GM21515 (cell line): Measurements from ENCODE around the gene VANGL2.

ENCODE experiments used
- ATAC-seq: cut with Tn5 transposase; IDR thresholded peaks from one replicate; pipeline ENCODE4 v1.9.1; 2021; ENCODE audit not compliant: unreplicated experiment

VANGL2 gene

DNA sequence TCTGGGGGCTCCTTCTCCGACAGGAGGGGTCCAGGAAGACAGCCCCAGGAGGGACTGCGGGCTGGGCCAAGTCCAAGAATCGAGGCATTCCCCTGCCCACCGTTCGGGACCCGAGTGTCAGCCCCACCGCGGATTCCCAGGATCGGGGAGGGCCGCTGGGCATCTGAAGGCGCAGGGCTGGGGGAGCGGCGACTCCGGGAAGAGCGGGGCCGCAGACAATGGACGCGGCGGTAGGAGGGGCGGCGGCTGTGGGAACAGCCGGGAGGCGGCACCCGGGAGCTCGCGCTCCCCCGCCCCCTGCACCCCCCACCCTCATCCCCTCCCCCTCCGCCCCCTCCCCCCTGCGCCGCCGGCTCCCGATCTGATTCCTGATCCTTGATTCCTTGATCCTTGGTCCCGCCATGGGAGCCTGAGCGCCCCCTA lies at the start of gene VANGL2:
Gene VANGL2, plus strand, starts transcription at position 342 of the 423 bp plus-strand sequence. CDS start 15,274 bp downstream, outside the sequence.
- ATAC-seq, result no peak

GRCh38 chr1:160351629-160352028 lies 48.7 kb upstream of the VANGL2 start:
- ATAC-seq, result no peak

DNA sequence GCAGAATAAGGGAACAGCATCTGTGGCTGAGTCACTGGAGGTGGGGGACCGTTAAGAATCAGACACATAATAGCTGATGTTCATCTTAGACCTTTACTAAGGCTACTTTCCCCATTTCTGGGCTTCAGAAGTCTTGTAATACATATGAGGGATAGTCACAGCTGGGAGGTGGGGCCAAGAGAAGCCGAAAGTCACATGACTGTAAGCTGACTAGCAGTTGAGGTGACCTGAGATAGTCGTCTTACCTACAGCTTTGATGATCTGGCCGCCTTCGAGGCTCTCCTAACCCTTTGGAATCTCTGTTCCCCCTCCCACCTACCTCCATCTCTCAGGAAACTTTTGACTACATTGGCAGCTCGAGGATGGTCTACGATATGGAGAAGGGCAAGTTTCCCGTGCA lies 47.8 kb upstream of the VANGL2 start:
- ATAC-seq, result no peak

- ATAC-seq, result no peak
Observed at GRCh38 chr1:160353223-160353622, 47.1 kb upstream of the VANGL2 start.

GRCh38 chr1:160354388-160354985 lies 45.9 kb upstream of the VANGL2 start:
- ATAC-seq, result no peak

DNA sequence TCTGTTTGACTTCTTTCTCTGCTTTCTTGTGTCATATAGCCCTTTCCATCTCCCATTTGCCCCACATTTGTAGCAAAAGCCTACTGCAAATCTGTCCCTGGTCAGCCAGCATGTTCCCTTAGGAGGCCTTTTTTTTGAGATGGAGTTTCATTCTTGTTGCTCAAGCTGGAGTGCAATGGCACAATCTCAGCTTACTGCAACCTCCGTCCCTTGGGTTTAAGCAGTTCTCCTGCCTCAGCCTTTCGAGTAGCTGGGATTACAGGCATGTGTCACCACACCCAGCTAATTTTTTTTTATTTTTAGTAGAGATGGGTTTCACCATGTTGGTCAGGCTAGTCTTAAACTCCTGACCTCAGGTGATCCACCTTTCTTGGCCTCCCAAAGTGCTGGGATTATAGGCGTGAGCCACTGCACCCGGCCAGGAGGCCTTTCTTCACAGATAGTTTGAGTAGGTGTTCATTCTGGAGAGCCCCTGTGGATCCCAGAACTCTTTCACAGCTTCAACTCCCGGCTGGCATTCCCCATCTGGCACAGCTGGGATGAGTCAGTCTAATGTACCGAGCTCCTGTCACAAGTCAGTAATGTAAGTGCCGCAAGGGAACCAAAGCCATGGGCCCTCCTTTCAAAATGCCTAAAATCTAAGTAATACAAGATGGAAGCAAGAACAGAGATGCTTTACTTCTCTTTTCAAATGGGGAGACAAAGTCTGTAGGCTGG lies 42.9 kb upstream of the VANGL2 start:
- no peak for ATAC-seq

- ATAC-seq, result no peak
Observed at GRCh38 chr1:160358073-160358472, 42.3 kb upstream of the VANGL2 start.

- no peak for ATAC-seq
Observed at GRCh38 chr1:160359559-160360226, 40.7 kb upstream of the VANGL2 start.

DNA sequence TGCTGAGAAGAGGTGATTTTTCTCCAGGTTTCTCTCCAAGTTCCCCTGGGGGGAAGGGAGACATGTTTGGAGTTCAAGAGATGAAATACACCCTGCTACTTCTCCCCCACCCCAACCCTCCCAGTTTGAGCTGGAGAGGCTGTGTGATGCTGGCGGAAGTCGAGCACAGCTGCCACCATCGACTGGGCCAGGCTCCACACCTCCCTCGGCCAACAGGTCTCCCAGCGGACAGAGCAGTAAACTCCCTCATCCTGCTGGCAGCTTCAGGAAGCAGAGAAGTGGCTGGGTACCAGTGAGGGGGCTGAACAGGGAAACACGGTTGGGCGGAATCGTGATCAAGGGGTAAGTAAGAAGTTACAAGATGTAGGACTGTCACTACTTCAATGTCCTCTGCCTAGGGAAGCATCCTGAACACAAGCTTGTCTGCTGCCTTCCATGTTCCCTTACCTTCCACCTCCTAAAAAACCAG lies 40.1 kb upstream of the VANGL2 start:
- ATAC-seq, result no peak

GRCh38 chr1:160361199-160361598 lies 39.2 kb upstream of the VANGL2 start:
- ATAC-seq, result no peak

- ATAC-seq, result no peak
Observed at GRCh38 chr1:160361814-160362167, 38.6 kb upstream of the VANGL2 start.

- no peak for ATAC-seq
Observed at GRCh38 chr1:160362168-160362957, 38.0 kb upstream of the VANGL2 start.

DNA sequence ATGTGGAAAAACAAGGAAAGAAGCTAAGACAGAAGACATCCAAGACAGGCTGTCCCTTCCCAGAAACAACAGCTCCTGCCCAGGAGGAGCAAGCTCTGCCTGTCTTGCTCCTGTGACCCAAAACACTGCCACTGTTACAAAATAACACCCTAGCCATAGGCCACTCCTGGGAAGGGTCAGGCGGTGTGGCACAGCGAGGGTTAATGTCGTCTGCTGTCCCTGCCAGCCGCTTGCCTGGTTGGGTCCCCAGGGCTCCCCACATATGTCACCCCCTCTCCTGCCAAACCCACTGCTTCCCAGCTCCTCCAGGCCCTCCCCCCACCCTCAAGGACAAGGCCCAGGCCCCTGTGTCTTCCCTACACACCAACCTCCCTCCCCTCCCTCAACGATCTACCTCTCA lies 37.4 kb upstream of the VANGL2 start:
- ATAC-seq, result no peak

- no peak for ATAC-seq
Observed at GRCh38 chr1:160363951-160364735, 36.2 kb upstream of the VANGL2 start.

- no peak for ATAC-seq
Observed at GRCh38 chr1:160365325-160365724, 35.0 kb upstream of the VANGL2 start.

DNA sequence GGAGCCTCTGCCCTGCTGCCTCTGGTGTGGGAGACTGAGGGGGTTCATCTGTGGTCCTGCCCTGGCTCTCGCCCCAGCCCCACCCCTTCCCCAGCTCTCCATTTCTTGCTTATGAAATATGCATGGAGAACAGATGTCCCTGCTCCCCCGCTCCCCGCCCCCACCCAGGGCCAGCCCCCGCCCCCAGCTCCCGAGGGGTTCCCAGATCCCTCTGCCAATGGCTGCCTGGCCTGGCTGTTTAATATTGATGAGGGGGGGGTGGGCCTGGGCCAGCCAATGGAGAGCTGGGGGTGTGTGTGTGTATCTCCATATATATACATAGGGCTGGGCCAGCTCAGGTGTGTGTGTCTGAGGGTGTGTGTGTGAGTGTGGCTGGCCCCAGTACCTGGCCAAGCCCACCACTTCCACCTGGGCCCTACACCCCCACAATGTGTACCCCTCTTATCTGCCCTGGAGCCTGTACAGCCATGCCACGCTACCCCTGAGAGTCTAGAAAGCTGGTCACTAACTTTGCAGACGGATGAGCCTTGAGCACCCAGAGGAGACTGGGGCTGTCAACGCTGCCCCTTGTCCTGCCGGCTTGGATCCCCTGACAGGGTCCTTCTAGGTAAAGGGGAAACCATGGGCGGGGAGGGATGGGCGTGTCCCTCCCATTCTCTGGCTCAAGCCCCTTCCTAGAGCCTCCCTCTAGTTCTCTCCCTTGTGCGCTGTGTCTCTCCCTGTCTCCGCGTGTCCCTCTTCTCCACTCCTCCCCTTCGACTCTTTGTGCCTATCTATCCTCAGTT lies 33.4 kb upstream of the VANGL2 start, which contains the start of gene NHLH1:
Gene NHLH1, plus strand, starts transcription at position 341 of the 785 bp plus-strand sequence. CDS start 3,661 bp downstream, outside the sequence.
- ATAC-seq, result no peak

- ATAC-seq, result no peak
Observed at GRCh38 chr1:160367516-160367900, 32.9 kb upstream of the VANGL2 start.

DNA sequence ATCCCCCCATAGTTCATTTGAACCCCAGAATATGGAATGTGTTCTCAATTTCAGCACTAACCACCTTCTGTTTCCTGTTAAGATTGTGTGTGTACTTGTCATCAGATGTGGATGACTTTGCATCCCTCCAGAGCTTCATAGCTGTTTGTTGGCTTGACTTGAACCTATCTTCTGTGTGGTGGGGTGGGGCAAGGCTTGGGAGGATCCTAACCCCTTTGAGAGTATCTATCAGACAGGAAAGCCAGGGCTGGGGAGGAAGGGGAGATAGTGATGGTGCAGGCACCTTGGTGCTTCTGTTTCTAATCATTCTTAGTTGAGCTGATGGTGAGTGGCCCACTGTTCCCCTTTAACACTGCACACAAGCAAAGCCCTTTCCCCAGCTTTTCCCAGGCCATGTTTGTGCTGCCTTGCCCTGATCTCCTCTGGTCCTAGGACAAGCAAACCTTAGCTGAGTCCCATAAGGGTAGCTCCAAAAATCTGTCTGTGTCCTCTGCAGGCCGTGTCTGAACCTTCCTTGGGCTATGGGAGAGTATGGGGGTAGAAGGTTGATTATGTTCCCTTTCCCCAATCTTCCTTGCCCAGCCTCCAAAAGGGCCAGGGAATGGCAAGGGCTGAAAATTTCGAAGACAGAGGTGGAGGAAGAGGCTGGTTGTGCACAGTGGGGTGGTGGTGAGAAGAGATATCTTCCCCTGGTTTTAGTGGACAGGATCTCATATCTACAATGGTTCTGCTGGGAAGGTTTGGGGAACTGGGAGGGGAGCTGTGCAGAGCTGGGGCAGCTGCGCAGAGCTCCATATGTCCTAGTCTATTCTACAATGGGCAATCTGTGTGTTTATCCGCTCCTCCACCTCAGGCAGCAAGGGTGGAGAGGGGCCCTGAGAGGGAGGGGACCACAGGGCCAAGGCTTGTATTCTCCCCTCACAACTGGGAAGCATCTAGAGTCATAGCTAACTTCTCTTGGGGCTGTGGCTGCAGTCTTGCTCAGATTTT lies 32.1 kb upstream of the VANGL2 start:
- no peak for ATAC-seq
